Hematopoietic multipotent progenitor cell treated with erythropoietin and hydrocortisone succinate and interleukin-3 and kit ligand, for 17 days (in vitro differentiated cells): ENCODE data around the gene XIAP.

Source experiments
- DNase-seq: peaks from one replicate; pipeline ENCODE4 v3.0.0-alpha.2; 2015; ENCODE audit warnings: low spot score

XIAP gene

DNA sequence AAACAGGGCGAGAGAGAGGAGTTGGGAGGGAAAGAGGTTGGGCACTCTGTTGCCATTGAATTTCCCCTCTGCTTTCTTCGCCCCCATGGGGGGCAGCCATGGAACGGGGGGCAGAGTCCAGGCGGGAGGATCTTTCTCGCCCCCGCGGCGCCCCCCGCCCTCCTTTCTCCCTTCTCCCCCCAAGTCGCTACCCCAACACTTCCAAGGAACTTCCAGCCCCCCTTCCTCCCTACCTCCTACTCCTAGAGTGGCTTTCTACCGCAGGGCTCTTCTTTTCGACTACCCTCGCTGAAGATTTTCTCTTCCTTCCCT lies 101.1 kb downstream of the XIAP start:
- no peak for DNase-seq

DNA sequence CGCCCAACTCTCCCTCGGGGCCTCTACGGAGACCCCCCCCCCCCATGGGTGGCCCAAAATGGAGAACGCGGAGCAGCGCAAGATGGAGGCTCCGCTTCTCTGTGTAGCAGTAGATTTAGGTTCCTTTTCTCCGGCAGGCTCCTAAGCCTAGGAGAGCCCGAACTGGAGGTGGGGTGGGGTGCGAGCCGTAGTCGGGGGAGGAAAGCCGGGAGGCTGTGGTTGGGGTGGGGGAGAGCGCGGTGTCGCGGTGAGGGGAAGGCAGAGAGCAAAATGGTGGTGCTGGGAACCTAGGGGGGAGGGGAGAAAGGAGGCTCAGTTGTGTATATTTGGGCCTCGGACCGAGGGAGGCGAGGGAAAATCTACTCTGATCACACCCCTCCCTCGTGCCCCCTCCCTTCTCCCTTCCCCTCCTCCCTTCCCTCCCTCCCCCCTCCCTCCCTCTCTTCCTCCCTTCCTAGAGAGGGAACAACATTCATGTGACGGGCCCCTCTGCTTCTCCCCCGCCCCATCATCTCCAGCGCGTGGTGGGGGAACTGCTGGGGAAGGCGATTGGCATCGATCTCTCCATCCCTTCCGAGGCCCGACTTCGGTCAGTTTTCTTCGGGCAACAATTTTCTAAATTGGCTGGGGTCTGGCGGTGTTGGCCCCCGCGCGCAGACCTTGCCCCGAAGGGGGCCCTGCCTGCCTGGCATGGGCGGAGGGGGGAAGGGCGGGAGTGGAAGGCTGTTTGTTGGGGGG lies 101.6 kb downstream of the XIAP start, which contains the start of gene STAG2:
Gene STAG2, plus strand, starts transcription at position 439 of the 738 bp plus-strand sequence. CDS start 60,922 bp downstream, outside the sequence.
- DNase-seq = peak; percentile 81

DNA sequence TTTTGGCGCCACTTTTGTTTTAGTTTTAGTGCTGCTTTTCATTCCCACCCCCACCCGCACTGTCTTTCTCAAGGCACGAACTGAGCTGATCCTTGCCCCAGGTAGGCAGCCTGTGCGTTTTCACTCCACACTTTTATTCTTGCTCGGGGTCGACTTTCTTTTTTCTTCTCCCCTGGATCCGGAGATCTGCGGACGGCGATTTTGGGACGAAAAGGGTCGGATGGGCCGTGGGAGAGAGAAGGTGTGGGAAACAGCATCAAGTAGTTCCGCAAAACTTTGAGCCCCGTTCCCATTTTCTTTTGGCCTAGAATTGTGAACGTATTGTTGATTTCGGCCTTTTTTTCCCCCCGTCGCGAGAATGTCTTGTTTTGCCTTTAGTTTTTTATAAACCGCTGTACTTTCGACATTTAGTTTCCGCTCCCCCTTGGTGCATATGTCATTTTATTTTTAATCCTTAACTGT lies 102.2 kb downstream of the XIAP start:
- peak; percentile 66 for DNase-seq

DNA sequence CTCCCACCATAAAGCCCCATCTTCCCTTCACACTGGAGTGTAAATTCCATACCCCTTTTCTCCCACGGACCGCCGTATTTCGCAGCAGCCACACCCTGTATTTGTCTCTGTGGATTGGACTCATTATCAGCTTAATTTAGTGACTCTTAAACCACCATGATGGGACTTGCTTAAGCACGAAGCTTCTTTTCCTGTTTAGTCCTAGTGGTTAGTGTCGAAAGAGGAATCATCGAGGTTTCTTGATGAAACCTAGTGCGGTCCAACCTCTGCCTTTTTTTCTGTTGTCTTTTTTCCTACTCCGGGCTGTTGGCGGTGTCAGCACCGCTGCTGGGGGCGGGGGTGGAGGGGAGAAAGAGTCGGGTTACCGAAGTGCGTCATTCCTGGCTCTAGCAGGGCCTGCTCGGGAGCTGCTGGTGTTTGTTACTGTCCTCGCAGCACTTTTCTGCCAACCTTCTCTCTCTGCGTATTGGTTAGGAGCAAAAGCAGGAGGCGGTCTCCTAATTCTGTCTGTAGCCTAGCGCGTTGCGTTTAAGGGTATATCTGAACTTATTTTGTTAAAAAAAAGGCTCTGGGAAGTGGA lies 103.0 kb downstream of the XIAP start:
- DNase-seq = peak; percentile 89
